Measurements from ENCODE around the gene CEMP1.
"Not testable (repeated sequence)": the region's sequence is repeated elsewhere in the genome, so short reads cannot be mapped to it uniquely, and the experiment has no call there.

The CEMP1 gene

DNA sequence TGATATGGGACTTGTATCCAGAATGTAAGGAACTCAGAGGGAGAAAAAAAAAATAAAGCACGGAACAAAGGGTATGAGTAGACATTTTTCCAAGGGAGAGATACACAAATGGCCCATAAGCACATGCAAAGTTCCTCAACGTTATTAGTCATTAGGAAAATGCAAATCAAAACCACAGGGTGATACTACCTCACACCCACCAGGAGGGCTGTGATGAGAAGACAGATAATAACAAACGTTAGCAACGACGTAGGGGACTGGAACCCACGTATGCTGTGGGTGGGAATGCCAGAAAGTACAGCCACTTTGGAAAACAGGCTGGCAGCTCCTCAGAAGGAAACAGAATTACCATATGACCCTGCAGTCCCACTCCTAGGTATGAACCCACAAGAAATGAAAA is 41.5 kb upstream of the CEMP1 start:
- not testable (repeated sequence) for H3K56ac ChIP-seq (ENCODE audit: low read length); DNase-seq; H3K4me1 ChIP-seq (ENCODE audit: control insufficient read depth, low read depth, low read length); H4K8ac ChIP-seq (ENCODE audit: low read depth, low read length); H3K4me3 ChIP-seq (ENCODE audit: low read length); H3K36me3 ChIP-seq (ENCODE audit: control insufficient read depth, insufficient read depth, low read length); H3K27ac ChIP-seq (ENCODE audit: low read depth, low read length); H3K4me2 ChIP-seq (ENCODE audit: low read length); H3K79me2 ChIP-seq (ENCODE audit: control insufficient read depth, insufficient read depth, low read length); H4K5ac ChIP-seq (ENCODE audit: low read length); H2BK5ac ChIP-seq (ENCODE audit: low read length); H2BK120ac ChIP-seq (ENCODE audit: low read depth, low read length); H3K23ac ChIP-seq (ENCODE audit: low read length); H3K79me1 ChIP-seq (ENCODE audit: low read length); H2BK15ac ChIP-seq (replicated peaks; ENCODE audit: low read depth); H3K4ac ChIP-seq (ENCODE audit: low read depth, low read length); H3K27me3 ChIP-seq (ENCODE audit: insufficient read depth, low read length, poor library complexity); H3K18ac ChIP-seq (ENCODE audit: low read length); H3K9ac ChIP-seq (ENCODE audit: low read length); H2AK5ac ChIP-seq (ENCODE audit: low read length)
- WGBS (ENCODE audit: extremely low coverage, insufficient coverage, low lambda C conversion rate), result no CpG with 5 or more reads among the region's 6 CpGs

DNA sequence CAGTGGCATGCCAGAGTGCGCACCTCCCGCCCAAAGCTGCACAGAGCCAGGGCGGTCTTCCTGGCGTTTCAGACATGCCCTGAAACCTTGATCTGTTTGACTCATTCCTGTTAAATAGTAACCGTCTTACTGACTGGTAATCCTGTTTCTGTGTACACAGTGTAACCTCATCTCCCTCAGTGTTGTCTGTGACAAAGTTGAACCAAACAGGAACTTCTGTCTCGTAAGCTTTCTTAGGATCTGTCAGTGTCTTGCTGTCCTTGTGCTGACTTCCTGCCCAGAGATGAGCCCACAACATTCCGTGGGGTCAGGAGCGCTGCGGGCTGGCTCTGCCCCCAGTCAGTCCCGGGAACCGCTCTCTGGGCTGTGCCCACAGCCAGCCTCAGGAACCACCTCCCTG is 37.4 kb upstream of the CEMP1 start:
- H3K18ac ChIP-seq (ENCODE audit: low read length); H4K5ac ChIP-seq (ENCODE audit: low read length); H3K23ac ChIP-seq (ENCODE audit: low read length); DNase-seq; H2BK5ac ChIP-seq (ENCODE audit: low read length); H3K27me3 ChIP-seq (ENCODE audit: insufficient read depth, low read length, poor library complexity); H3K56ac ChIP-seq (ENCODE audit: low read length); H3K4ac ChIP-seq (ENCODE audit: low read depth, low read length); H3K79me2 ChIP-seq (ENCODE audit: control insufficient read depth, insufficient read depth, low read length); H2AK5ac ChIP-seq (ENCODE audit: low read length); H3K4me1 ChIP-seq (ENCODE audit: control insufficient read depth, low read depth, low read length); H2BK120ac ChIP-seq (ENCODE audit: low read depth, low read length); H3K4me2 ChIP-seq (ENCODE audit: low read length); H3K79me1 ChIP-seq (ENCODE audit: low read length); H3K4me3 ChIP-seq (ENCODE audit: low read length); H3K27ac ChIP-seq (ENCODE audit: low read depth, low read length); H3K36me3 ChIP-seq (ENCODE audit: control insufficient read depth, insufficient read depth, low read length); H2BK15ac ChIP-seq (replicated peaks; ENCODE audit: low read depth); H3K9ac ChIP-seq (ENCODE audit: low read length); H4K8ac ChIP-seq (ENCODE audit: low read depth, low read length): not testable (repeated sequence)
- no CpG with 5 or more reads among the region's 11 CpGs for WGBS (ENCODE audit: extremely low coverage, insufficient coverage, low lambda C conversion rate)

DNA sequence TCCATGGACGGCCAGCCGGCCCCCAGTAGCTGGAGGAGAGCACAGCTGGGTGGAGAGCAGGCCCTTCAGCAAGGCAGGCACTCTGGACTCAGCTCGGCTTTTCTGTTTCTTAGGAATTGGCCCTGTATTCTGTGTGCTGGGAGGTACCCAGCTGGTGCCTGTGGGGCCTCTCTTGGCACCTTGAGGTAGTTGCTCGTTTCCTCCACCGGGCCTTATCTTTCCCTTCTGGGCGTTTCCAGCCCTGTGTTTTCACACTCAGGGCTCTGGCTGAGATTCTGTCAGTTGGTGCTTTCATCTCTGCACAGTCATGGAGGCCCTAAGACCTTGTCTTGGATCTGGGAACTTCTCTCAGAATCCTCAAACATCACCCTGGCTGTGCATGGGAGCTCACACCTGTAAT is 36.3 kb upstream of the CEMP1 start:
- not testable (repeated sequence) for H3K4me2 ChIP-seq (ENCODE audit: low read length); H3K4me1 ChIP-seq (ENCODE audit: control insufficient read depth, low read depth, low read length); H2AK5ac ChIP-seq (ENCODE audit: low read length); H3K27ac ChIP-seq (ENCODE audit: low read depth, low read length); DNase-seq; H3K4ac ChIP-seq (ENCODE audit: low read depth, low read length); H3K56ac ChIP-seq (ENCODE audit: low read length); H3K9ac ChIP-seq (ENCODE audit: low read length); H2BK120ac ChIP-seq (ENCODE audit: low read depth, low read length); H3K79me2 ChIP-seq (ENCODE audit: control insufficient read depth, insufficient read depth, low read length); H4K8ac ChIP-seq (ENCODE audit: low read depth, low read length); H2BK15ac ChIP-seq (replicated peaks; ENCODE audit: low read depth); H3K23ac ChIP-seq (ENCODE audit: low read length); H3K27me3 ChIP-seq (ENCODE audit: insufficient read depth, low read length, poor library complexity); H4K5ac ChIP-seq (ENCODE audit: low read length); H3K79me1 ChIP-seq (ENCODE audit: low read length); H3K36me3 ChIP-seq (ENCODE audit: control insufficient read depth, insufficient read depth, low read length); H3K4me3 ChIP-seq (ENCODE audit: low read length); H2BK5ac ChIP-seq (ENCODE audit: low read length); H3K18ac ChIP-seq (ENCODE audit: low read length)
- no CpG with 5 or more reads among the region's 6 CpGs for WGBS (ENCODE audit: extremely low coverage, insufficient coverage, low lambda C conversion rate)

DNA sequence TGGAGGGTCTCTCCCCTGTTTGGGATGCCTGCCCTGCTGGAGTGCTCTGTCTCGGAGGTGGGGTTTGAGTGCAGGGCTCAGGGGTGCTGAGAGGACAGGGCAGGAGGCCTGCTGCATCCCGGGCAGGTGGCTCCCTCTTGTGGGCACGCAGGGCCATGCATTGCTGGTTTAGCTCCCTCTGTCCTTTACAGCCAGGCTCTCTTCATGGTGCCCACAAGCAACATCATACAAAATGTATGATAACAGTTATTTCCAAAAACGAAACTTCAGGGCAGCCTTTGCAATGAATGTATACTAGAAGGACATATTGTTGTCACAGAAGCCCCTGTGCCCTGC is 29.6 kb upstream of the CEMP1 start:
- not testable (repeated sequence) for H2BK15ac ChIP-seq (replicated peaks; ENCODE audit: low read depth); DNase-seq; H3K56ac ChIP-seq (ENCODE audit: low read length); H3K23ac ChIP-seq (ENCODE audit: low read length); H3K27ac ChIP-seq (ENCODE audit: low read depth, low read length); H3K4me3 ChIP-seq (ENCODE audit: low read length); H3K4me1 ChIP-seq (ENCODE audit: control insufficient read depth, low read depth, low read length); H3K4me2 ChIP-seq (ENCODE audit: low read length); H3K79me2 ChIP-seq (ENCODE audit: control insufficient read depth, insufficient read depth, low read length); H2AK5ac ChIP-seq (ENCODE audit: low read length); H4K8ac ChIP-seq (ENCODE audit: low read depth, low read length); H2BK120ac ChIP-seq (ENCODE audit: low read depth, low read length); H4K5ac ChIP-seq (ENCODE audit: low read length); H3K4ac ChIP-seq (ENCODE audit: low read depth, low read length); H3K18ac ChIP-seq (ENCODE audit: low read length); H3K27me3 ChIP-seq (ENCODE audit: insufficient read depth, low read length, poor library complexity); H3K9ac ChIP-seq (ENCODE audit: low read length); H3K79me1 ChIP-seq (ENCODE audit: low read length); H2BK5ac ChIP-seq (ENCODE audit: low read length); H3K36me3 ChIP-seq (ENCODE audit: control insufficient read depth, insufficient read depth, low read length)
- WGBS (ENCODE audit: extremely low coverage, insufficient coverage, low lambda C conversion rate), result no CpG with 5 or more reads among the region's 4 CpGs

DNA sequence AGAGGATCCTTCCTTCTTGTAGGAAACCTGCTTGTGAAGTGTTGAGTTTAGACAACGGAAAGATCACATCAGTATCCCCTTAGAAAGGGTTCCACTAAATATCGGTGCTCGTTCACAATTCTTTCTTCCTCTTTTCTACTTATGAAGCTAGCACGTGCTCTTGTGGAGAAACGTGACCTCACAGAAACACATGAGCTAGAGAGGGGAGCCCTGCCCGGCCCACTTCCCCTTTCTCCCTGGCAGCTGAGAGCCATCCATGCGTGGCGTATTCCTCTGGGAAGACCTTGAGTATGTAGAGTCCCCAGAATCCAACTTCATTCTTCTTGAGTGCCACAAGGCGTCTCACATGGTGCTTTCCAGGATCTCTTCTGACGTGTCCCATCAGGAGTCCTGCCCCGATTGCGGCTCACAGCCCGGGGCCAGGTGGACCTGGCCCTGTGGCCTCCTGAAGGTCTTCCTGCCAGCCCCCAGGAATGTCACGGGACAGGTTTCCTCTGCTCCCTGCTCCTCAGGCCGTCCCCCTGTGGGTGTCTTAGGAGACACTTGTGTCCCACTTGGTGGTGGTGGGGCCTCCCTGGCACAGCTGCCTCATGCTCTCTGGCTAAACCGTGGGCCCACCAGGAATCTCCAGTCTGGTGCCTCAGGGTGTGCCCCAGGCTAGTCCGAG is 29.1 kb upstream of the CEMP1 start:
- H2BK15ac ChIP-seq (replicated peaks; ENCODE audit: low read depth), result not testable (repeated sequence)

DNA sequence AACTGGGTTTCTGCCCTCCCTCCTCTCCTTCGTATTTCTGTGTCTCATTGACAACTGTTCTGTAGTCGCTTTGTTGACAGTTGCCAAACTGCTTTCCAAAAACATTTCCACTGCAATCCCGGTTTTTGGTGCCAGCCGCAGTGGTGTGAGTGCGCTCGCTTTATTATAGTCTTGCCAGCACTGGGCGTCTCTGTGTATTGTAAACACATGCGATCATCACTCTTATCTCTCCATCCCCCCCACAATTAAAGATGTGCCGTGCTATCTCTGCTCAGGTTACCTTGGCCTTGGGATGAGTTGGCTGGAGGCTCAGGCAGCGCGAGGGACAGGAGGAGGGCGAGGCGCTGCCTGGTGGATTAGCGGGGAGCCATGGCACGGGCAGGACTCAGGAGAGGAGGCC is 25.9 kb upstream of the CEMP1 start:
- H3K79me1 ChIP-seq (ENCODE audit: low read length); H3K4ac ChIP-seq (ENCODE audit: low read depth, low read length); H3K79me2 ChIP-seq (ENCODE audit: control insufficient read depth, insufficient read depth, low read length); DNase-seq; H3K18ac ChIP-seq (ENCODE audit: low read length); H2BK120ac ChIP-seq (ENCODE audit: low read depth, low read length); H2AK5ac ChIP-seq (ENCODE audit: low read length); H2BK15ac ChIP-seq (replicated peaks; ENCODE audit: low read depth); H3K4me1 ChIP-seq (ENCODE audit: control insufficient read depth, low read depth, low read length); H3K56ac ChIP-seq (ENCODE audit: low read length); H2BK5ac ChIP-seq (ENCODE audit: low read length); H4K8ac ChIP-seq (ENCODE audit: low read depth, low read length); H3K4me2 ChIP-seq (ENCODE audit: low read length); H3K27me3 ChIP-seq (ENCODE audit: insufficient read depth, low read length, poor library complexity); H3K9ac ChIP-seq (ENCODE audit: low read length); H3K23ac ChIP-seq (ENCODE audit: low read length); H3K4me3 ChIP-seq (ENCODE audit: low read length); H4K5ac ChIP-seq (ENCODE audit: low read length); H3K36me3 ChIP-seq (ENCODE audit: control insufficient read depth, insufficient read depth, low read length); H3K27ac ChIP-seq (ENCODE audit: low read depth, low read length): not testable (repeated sequence)
- no CpG with 5 or more reads among the region's 15 CpGs for WGBS (ENCODE audit: extremely low coverage, insufficient coverage, low lambda C conversion rate)

More for the DNA sequence above, 29.1 kb upstream of the CEMP1 start:
- not testable (repeated sequence) for H3K4me1 ChIP-seq (ENCODE audit: control insufficient read depth, low read depth, low read length); H2BK120ac ChIP-seq (ENCODE audit: low read depth, low read length); H3K23ac ChIP-seq (ENCODE audit: low read length); H4K5ac ChIP-seq (ENCODE audit: low read length); DNase-seq; H4K8ac ChIP-seq (ENCODE audit: low read depth, low read length); H3K4me3 ChIP-seq (ENCODE audit: low read length); H3K79me1 ChIP-seq (ENCODE audit: low read length); H3K27ac ChIP-seq (ENCODE audit: low read depth, low read length); H3K36me3 ChIP-seq (ENCODE audit: control insufficient read depth, insufficient read depth, low read length); H3K18ac ChIP-seq (ENCODE audit: low read length); H2BK5ac ChIP-seq (ENCODE audit: low read length); H3K9ac ChIP-seq (ENCODE audit: low read length); H3K4ac ChIP-seq (ENCODE audit: low read depth, low read length); H2AK5ac ChIP-seq (ENCODE audit: low read length); H3K4me2 ChIP-seq (ENCODE audit: low read length); H3K27me3 ChIP-seq (ENCODE audit: insufficient read depth, low read length, poor library complexity); H3K79me2 ChIP-seq (ENCODE audit: control insufficient read depth, insufficient read depth, low read length); H3K56ac ChIP-seq (ENCODE audit: low read length)
- WGBS (ENCODE audit: extremely low coverage, insufficient coverage, low lambda C conversion rate), result no CpG with 5 or more reads among the region's 17 CpGs
